HG03039 (cell line): ENCODE results near the gene TMPRSS11A.

Experiments
- ATAC-seq: cut with Tn5 transposase; IDR thresholded peaks from one replicate; pipeline ENCODE4 v1.9.1; 2021; ENCODE audit warnings: mild to moderate bottlenecking, moderate library complexity; ENCODE audit not compliant: unreplicated experiment

TMPRSS11A gene

GRCh38 chr4:67915400-67915966, 47.8 kb downstream of the TMPRSS11A start:
- no peak for ATAC-seq

DNA sequence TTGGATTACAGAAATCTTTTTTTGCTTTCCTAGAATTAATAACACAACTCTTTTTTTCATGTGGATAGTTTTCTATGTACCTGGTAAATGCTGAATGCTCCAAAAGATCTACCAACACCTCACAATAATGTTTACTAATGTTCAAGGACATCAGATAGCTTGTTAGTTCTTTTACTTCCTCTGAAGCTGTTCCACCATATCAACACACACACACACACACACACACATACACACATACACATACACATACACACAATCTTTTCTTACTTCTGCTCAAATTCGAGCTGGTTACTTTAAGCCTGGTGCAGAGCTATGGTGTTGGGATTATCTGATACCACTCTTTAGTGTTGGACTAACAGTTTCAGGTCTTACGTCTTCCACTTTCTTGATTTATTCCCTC, 51.2 kb downstream of the TMPRSS11A start:
- no peak for ATAC-seq

DNA sequence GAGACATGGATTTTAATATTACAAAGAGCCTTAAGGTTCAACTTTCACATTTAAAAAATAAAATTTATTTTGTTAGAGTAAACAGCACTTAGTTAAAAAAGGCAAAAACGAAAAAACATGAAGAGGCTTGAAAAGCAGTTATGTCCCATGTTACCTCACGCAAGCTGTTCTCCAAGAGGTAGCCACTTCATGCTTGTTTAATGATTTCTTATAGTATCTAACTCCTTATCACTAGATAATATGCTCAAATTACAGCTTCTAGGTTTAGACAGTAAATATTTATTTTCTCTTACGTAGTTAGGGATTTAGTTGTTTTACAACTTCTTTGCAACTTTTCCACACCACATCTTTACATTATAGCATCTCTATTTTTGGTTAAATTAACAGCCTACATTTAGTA, 51.7 kb downstream of the TMPRSS11A start:
- no peak for ATAC-seq

- no peak for ATAC-seq
Observed at GRCh38 chr4:67911141-67911540, 52.2 kb downstream of the TMPRSS11A start.

GRCh38 chr4:67910585-67910905, 52.7 kb downstream of the TMPRSS11A start:
- ATAC-seq: no peak

GRCh38 chr4:67909905-67910584, 53.2 kb downstream of the TMPRSS11A start:
- ATAC-seq: no peak

- no peak for ATAC-seq
Observed at GRCh38 chr4:67907650-67908049, 55.6 kb downstream of the TMPRSS11A start.

DNA sequence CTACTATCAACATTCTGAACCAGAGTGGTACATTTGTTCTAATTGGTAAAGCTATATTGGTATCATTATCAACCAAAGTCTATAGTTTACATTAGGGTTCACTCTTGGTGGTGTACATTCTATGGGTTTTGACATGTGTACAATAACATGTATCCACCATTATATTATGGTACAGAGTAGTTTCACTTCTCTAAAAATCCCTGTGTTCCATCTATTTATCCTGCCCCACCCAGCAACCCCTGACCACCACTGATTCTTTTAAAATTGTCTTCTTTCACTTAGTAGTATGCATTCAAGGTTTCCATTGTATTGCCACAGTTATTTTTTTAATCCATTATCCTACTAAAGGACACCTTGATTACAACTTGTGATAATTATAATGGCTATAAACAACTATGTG, 64.2 kb downstream of the TMPRSS11A start:
- ATAC-seq: no peak

GRCh38 chr4:67897686-67898085, 65.6 kb downstream of the TMPRSS11A start:
- ATAC-seq: no peak

- no peak for ATAC-seq
Observed at GRCh38 chr4:67896421-67897065, 66.8 kb downstream of the TMPRSS11A start.

DNA sequence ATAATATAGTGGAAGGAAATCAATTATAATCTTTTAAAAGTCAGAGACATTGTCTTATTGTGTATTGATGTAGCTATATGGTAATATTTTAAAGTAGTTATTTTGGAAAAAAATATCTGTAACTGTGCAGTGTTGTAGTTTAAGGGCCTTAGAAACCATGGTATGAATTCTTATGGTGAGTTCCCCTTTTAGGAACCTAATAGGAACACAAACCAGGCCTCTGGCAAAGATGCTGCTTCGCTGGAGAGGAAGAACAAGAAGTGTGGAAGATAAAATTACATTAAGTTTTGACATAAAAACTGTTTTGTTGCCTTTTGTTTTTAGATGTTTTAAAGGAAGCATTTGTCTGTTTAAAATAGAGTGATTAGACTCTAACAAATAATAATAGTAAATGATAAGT, 68.6 kb downstream of the TMPRSS11A start:
- no peak for ATAC-seq

DNA sequence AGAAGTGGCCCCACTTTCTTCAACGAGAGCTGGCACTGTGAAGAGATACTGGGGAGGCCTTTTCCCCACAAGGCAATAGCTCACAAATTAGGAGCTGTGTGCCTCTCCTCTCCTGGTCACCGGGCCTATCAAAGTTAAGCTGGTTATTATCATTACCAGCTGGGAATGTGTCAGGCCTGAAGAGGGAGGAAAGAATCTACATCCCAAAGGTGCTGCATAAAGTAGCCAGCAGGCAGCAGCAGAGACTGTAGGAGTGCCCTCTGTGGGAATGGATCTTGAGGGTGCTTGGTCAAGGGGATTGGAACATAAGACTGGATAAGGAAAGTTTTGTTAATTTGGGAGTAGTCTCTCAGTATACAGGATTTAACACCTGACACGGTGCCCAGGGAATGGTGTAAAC, 70.4 kb downstream of the TMPRSS11A start:
- no peak for ATAC-seq

- ATAC-seq: no peak
Observed at GRCh38 chr4:67892253-67892652, 71.0 kb downstream of the TMPRSS11A start.

DNA sequence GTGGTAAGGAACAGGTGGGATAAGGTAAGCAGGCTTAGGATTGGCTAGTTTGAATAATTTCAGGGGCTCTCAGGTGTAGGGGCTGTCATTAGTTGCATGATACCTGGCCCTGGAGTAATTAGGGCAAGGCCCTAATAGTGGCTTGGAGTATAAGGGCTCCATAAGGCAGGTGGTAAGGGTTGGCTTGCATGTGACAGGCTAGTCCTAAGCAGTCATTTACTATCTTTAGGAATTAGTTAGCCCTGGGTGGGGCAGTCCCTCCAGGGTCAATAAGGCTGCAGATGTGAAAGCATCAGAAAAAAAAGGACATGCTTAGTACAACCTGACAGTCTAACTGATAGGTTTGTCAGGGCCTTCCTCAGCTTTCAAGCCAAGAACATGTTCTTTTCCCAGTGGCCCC, 71.6 kb downstream of the TMPRSS11A start:
- no peak for ATAC-seq

DNA sequence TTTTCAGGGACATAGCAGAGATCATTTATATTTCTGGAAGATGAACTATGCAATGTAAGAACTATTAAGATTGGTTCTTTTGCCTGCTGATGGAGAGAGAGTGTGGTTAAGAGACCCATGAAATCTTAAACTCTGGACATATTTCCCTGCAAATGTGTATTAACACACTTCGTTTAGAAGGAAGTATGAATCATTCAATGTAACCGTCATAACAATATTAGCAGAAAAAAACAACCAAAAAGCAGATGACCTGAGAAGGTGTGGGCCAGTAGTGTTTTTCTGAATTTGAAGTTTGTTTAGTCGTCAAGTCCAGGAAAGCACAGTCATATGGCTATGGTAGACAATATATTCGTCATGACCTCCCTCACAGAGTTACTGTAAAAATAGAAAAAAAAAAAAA, 77.0 kb downstream of the TMPRSS11A start:
- no peak for ATAC-seq

GRCh38 chr4:67885762-67886161, 77.5 kb downstream of the TMPRSS11A start:
- ATAC-seq: no peak

- ATAC-seq: no peak
Observed at GRCh38 chr4:67884701-67885100, 78.6 kb downstream of the TMPRSS11A start.

DNA sequence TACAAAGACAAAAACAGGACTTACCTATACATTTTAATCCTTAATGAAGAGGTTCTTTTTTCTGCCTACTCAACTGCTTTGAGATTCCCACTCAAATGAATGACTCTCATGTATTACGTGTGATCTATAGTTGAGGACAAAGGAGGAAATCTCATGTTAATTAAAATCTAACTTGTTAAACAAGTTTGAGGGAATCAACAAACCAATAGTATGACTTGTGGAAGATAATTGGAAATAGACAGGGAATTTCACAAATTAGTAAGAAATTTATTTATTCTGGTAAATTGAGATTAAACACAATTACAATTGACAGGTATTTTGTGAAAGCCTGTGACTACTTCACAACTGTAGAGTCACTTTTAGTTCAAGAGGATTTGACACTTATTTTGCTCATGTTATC, 79.4 kb downstream of the TMPRSS11A start, which contains the start of gene TMPRSS11D:
TMPRSS11D (minus strand) TSS at position 101 of the 400 bp plus-strand sequence; CDS start at position 32, 69 bp downstream.
- ATAC-seq: no peak

GRCh38 chr4:67883458-67883857, 79.8 kb downstream of the TMPRSS11A start:
- no peak for ATAC-seq

- ATAC-seq: no peak
Observed at GRCh38 chr4:67880866-67881610, 82.3 kb downstream of the TMPRSS11A start.

- no peak for ATAC-seq
Observed at GRCh38 chr4:67879486-67879885, 83.8 kb downstream of the TMPRSS11A start.

DNA sequence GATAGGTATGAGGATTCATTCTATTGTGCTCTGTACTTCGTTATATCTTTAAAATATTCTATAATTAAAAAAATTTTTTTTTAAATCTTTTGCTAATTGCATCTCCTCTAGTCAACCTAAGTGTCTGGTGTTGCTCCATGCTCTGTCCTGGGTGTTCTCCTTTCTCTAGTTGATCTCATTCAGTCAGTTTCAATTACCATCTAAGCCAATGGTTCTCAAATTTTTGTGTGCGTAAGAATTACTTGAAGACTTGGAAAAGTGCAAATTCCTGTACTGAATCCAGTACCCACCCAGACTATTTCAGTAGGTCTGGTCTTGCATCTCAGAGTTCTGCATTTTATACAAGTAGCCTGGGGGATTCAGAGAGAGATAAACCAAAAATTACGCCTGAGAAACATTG, 86.2 kb downstream of the TMPRSS11A start:
- ATAC-seq: no peak
